GM23248 (cell line): ENCODE measurements around the gene TBC1D22A. TPM values are rescaled to one million over a fixed set of nuclear protein-coding genes. Genes with fewer than 3 reads are reported as not detected.

Experiments used
- DNase-seq: peaks from one replicate; pipeline ENCODE4 v3.0.0-alpha.2; 2015
- H2AFZ ChIP-seq: fragments of 200-600 bp; sonication (generic); 2 replicates; pipeline ENCODE4 v1.6.1; 2016; ENCODE audit warnings: antibody characterized with exemption
- H3F3A ChIP-seq: fragments of 200-600 bp; sonication (generic); 2 replicates; pipeline ENCODE4 v1.6.1; 2016; ENCODE audit warnings: mild to moderate bottlenecking, antibody characterized with exemption, mixed run types; ENCODE audit not compliant: insufficient read depth
- H3K27ac ChIP-seq: fragments of 200-600 bp; sonication (generic); 2 replicates; pipeline ENCODE4 v1.5.1; 2016; ENCODE audit warnings: mild to moderate bottlenecking
- H3K27me3 ChIP-seq: fragments of 200-600 bp; sonication (generic); replicated peaks from 2 replicates; pipeline ENCODE4 v1.6.1; 2016; ENCODE audit warnings: mild to moderate bottlenecking; ENCODE audit not compliant: insufficient read depth
- H3K36me3 ChIP-seq: fragments of 200-600 bp; sonication (generic); 2 replicates; pipeline ENCODE4 v1.6.1; 2016; ENCODE audit warnings: low read depth, mild to moderate bottlenecking
- H3K4me1 ChIP-seq: fragments of 200-600 bp; sonication (generic); 2 replicates; pipeline ENCODE4 v1.6.1; 2016; ENCODE audit warnings: mild to moderate bottlenecking; ENCODE audit not compliant: insufficient read depth
- H3K4me2 ChIP-seq: fragments of 200-600 bp; sonication (generic); one replicate; pipeline ENCODE4 v1.6.1; 2016; ENCODE audit warnings: mild to moderate bottlenecking; ENCODE audit not compliant: unreplicated experiment
- H3K4me3 ChIP-seq: fragments of 200-600 bp; sonication (generic); 2 replicates; pipeline ENCODE4 v1.5.1; 2016; ENCODE audit warnings: mild to moderate bottlenecking
- H3K79me2 ChIP-seq: fragments of 200-600 bp; sonication (generic); 2 replicates; pipeline ENCODE4 v1.6.1; 2016; ENCODE audit warnings: mild to moderate bottlenecking; ENCODE audit not compliant: insufficient read depth
- H3K9ac ChIP-seq: fragments of 200-600 bp; sonication (generic); 2 replicates; pipeline ENCODE4 v1.6.1; 2016; ENCODE audit warnings: mild to moderate bottlenecking
- H3K9me2 ChIP-seq: fragments of 200-600 bp; sonication (generic); 2 replicates; pipeline ENCODE4 v1.6.1; 2016; ENCODE audit warnings: mixed run types, mild to moderate bottlenecking, moderate library complexity; ENCODE audit not compliant: insufficient read depth
- H3K9me3 ChIP-seq: fragments of 200-600 bp; sonication (generic); one replicate; pipeline ENCODE4 v1.6.1; 2017; ENCODE audit warnings: low read depth
- H4K20me1 ChIP-seq: fragments of 200-600 bp; sonication (generic); 2 replicates; pipeline ENCODE4 v1.6.0; 2016; ENCODE audit not compliant: insufficient read depth
- EZH2 ChIP-seq: fragments of 200-600 bp; sonication (generic); IDR thresholded peaks from 2 replicates; pipeline ENCODE4 v1.6.1; 2018; ENCODE audit warnings: antibody characterized with exemption, mild to moderate bottlenecking; ENCODE audit not compliant: insufficient read depth, poor library complexity, severe bottlenecking
- EZH2phosphoT487 ChIP-seq: fragments of 200-600 bp; sonication (generic); IDR thresholded peaks from 2 replicates; pipeline ENCODE4 v1.6.1; 2018; ENCODE audit warnings: antibody characterized with exemption, moderate library complexity, mild to moderate bottlenecking, low read depth; ENCODE audit not compliant: insufficient read depth
- WGBS, 2 experiments: methylation state at CpG; one replicate each; pipeline ENCODE4 v1.1.6; 2015 to 2017; ENCODE audit warnings: low lambda C conversion rate in 2 of 2, low coverage in 1 of 2; ENCODE audit errors: missing lambda C conversion rate in 2 of 2; 5-methylcytosine and 5-hydroxymethylcytosine counted together
- in situ Hi-C: fragments of 300-500 bp; cut with MboI; formaldehyde crosslinking; loops from 2 replicates; pipeline ENCODE4 v1.15.0; 2020
- polyA plus RNA-seq: library from polyadenylated mRNA; unstranded; fragments of >200 nt; fragmentation: Nextera tagmentation; extraction: Ambion mirVana; gene quantifications from 2 replicates; pipeline ENCODE4 v1.2.1, GENCODE V29; 2016
- total RNA-seq: library from RNA; depleted of rRNA; stranded (reverse); fragments of >200 nt; shearing (Covaris generic); gene quantifications from 2 replicates; pipeline ENCODE4 v1.2.3, GENCODE V29; 2014

TBC1D22A gene
- total and polyA plus RNA-seq, 2 experiments from 2014 or later, result 12.3 to 16.9 TPM

DNA sequence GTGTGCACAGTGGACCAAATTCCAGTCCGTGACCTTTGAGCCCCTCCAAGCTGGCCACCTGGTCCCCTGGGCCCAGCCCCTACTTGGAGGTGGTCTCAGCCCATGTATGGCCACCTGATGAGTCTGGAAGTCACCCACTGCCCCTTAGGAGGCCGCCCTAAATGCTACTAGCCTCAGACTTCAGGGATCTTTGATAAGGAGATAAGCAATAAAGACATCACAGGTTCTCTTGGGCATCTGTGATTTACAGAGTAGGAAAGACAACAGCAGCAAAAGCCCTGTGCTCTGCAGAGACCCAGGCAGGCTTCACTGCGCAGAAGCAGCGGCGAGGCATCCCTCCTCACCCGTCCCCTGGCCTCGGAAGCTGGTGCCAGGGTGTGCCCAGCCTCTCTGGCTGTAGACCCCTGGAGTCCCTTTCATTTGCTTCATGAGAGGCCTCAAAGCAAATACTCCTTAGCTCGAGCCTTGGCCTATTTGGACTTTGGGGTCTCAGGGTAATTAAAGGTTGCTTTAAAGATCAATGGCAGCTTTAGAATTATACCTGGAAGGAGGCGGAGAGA, 360.1 kb downstream of the TBC1D22A start:
- no peak for DNase-seq
- no peak for TF ChIP-seq EZH2
- TF ChIP-seq EZH2phosphoT487, result no peak
- H3K79me2 ChIP-seq, result no peaks in the 10 kb centered on the region
- H3K9me3 ChIP-seq, result no peaks in the 10 kb centered on the region
- no peaks in the 10 kb centered on the region for H3K36me3 ChIP-seq
- H3K4me3 ChIP-seq, result no peak overlapping the region
- no peaks in the 10 kb centered on the region for H4K20me1 ChIP-seq
- H3K9me2 ChIP-seq, result no peaks in the 10 kb centered on the region
- no peak overlapping the region for H3K9ac ChIP-seq
- WGBS, 2 experiments, result 83 to 86% methylated on average over 9 of the region's 9 CpGs
- no peaks in the 10 kb centered on the region for H3F3A ChIP-seq
- H2AFZ ChIP-seq, result no peak overlapping the region
- in situ Hi-C loops, result no loop called here
- H3K27me3 ChIP-seq, result no peaks in the 10 kb centered on the region
- H3K27ac ChIP-seq, result no peak overlapping the region
- no peak overlapping the region for H3K4me2 ChIP-seq
- H3K4me1 ChIP-seq, result no peaks in the 10 kb centered on the region

DNA sequence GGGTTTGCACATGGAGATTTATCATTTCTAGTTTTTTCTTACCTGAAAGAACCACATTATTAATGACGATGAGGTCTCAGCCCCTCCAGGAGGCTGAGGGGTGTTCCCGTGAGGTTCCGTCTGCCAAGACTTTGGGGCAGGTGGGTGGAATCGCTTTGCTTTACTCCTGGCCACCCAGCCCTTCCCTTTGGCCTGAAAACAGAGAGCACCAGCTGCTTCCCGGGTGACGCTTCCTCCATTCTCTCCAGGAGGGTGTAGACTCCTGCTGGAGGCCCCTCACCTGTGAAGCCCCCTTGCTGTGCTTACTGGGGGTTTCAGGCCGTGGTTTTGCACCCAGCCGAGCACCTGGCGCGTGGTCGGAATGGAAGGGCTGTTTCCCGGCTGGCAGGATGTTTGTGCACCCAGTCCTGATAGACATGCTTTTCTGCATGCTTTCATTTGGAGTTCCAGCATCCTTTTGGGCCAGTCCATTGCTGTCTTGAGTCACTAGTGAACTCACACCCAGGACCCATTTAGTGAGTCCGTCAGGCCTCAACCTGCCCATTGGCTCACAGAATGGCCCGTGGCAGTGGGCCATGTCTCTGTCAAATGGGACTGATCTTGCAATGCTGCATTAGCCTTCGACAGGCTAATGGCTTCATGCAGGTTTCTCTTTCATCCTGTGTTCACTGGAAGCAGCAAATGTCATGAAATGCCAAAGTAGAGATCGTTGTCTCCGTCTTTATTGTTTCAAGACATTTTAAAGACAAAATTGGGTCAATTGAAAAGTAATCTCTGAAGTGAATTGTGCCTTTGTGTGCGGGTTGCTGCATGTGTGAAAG, 360.8 kb downstream of the TBC1D22A start:
- H3K79me2 ChIP-seq, result no peaks in the 10 kb centered on the region
- no peak overlapping the region for H3K4me3 ChIP-seq
- no peaks in the 10 kb centered on the region for H4K20me1 ChIP-seq
- H3K27me3 ChIP-seq, result no peaks in the 10 kb centered on the region
- in situ Hi-C loops, result no loop called here
- 92 to 93% methylated on average over 18 of the region's 18 CpGs for WGBS, 2 experiments
- DNase-seq, result no peak
- H3K9ac ChIP-seq, result no peak overlapping the region
- TF ChIP-seq EZH2phosphoT487 (no peak), EZH2 (no peak)
- H3K27ac ChIP-seq, result no peak overlapping the region
- H3K9me3 ChIP-seq, result no peaks in the 10 kb centered on the region
- no peaks in the 10 kb centered on the region for H3F3A ChIP-seq
- no peak overlapping the region for H3K4me2 ChIP-seq
- no peak overlapping the region for H2AFZ ChIP-seq
- H3K9me2 ChIP-seq, result no peaks in the 10 kb centered on the region
- H3K36me3 ChIP-seq, result no peaks in the 10 kb centered on the region
- H3K4me1 ChIP-seq, result no peaks in the 10 kb centered on the region

DNA sequence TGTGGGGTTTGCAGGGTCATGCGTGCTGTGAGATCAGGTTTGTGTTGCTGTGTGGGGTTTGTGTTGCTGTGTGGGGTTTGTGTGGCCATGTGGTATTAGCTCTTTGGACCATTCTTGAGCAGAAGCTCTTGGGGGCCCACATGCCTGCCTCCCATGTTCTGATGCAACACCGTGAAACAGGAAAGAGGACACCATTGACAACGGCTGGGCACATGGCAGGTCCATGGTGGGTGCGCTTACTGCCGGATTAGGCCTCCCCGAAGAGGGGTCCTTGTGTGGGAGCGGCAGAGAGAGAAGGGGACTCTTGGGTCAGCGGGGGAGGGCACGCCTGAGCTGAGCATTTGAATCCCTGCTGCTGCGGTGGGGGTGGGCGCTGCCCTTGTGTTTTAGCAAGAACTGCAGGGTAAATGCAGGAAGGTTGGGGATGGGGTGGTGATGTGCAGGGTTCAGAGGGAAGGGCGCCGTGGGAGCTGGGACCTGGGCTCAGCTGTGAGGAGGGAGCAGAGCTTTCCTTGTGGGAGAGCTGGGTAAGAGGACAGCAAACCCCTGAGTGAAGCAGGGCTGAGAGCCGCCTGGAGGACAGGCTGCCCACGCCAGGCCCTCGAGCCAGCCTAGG, 361.5 kb downstream of the TBC1D22A start:
- Histone ChIP-seq H3K4me1 (no peaks in the 10 kb centered on the region), H3F3A (no peaks in the 10 kb centered on the region), H3K27me3 (no peaks in the 10 kb centered on the region), H3K9me2 (no peaks in the 10 kb centered on the region), H3K9me3 (no peaks in the 10 kb centered on the region), H3K79me2 (no peaks in the 10 kb centered on the region), H4K20me1 (no peaks in the 10 kb centered on the region), H3K9ac (no peak overlapping the region), H3K36me3 (no peaks in the 10 kb centered on the region), H3K27ac (no peak overlapping the region), H2AFZ (no peak overlapping the region), H3K4me2 (no peak overlapping the region), H3K4me3 (no peak overlapping the region)
- no peak for DNase-seq
- no peak for TF ChIP-seq EZH2
- WGBS, 2 experiments, result 92 to 94% methylated on average over 15 to 16 of the region's 16 CpGs
- in situ Hi-C loops, result no loop called here

GRCh38 chr22:47124451-47124881, 362.0 kb downstream of the TBC1D22A start:
- H3K4me3 ChIP-seq, result no peak overlapping the region
- H3K4me2 ChIP-seq, result no peak overlapping the region
- in situ Hi-C loops, result no loop called here
- H3K27me3 ChIP-seq, result no peaks in the 10 kb centered on the region
- DNase-seq, result no peak
- H3K79me2 ChIP-seq, result no peaks in the 10 kb centered on the region
- H4K20me1 ChIP-seq, result no peaks in the 10 kb centered on the region
- H3K36me3 ChIP-seq, result no peaks in the 10 kb centered on the region
- H2AFZ ChIP-seq, result no peak overlapping the region
- no peaks in the 10 kb centered on the region for H3F3A ChIP-seq
- WGBS, 2 experiments, result 90 to 93% methylated on average over 9 to 15 of the region's 15 CpGs
- TF ChIP-seq EZH2phosphoT487, result no peak
- TF ChIP-seq EZH2, result no peak
- no peaks in the 10 kb centered on the region for H3K9me3 ChIP-seq
- no peaks in the 10 kb centered on the region for H3K9me2 ChIP-seq
- no peak overlapping the region for H3K9ac ChIP-seq
- no peak overlapping the region for H3K27ac ChIP-seq
- no peaks in the 10 kb centered on the region for H3K4me1 ChIP-seq
